Measurements from ENCODE around the gene SDE2.

DNA sequence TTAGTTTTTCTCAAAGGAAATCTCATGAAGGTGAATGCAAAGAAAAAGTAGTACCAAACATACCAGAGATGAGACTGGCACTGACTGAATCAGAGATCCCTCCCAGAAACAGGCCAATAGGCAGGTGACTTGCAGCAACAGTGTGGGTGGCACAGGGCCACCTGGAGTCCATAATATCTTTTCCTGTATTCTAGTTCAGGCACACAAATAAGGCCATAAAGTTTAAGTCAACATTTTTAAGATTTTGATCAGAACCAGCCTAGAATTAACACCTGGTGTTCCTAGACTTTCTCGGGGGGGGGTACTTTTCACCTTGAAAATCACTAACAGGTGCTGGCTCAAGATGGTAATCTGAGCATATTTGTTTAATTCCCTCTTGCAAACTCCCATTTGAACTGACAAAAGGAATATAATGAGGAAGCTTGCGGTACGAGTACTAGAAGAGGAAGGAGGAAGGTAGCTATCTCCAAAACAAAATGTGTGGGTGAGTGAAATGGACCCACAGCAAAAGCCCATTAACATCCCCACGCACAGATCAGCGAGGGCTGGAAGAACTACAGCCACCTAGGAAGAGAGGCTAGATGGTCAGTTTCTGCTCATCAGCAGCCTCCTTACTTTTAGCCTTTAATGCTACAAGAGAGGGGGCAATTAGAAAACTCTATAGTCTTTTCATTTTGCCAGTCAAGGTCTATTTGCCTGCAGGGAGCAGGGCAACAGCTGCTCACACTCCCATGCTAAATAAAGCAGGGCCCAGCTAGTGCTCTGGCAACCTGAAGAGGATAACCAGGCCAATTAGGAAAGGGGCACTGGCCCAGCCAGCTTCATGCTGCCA lies 18.9 kb downstream of the SDE2 start:
- TF ChIP-seq, protein P1, sequence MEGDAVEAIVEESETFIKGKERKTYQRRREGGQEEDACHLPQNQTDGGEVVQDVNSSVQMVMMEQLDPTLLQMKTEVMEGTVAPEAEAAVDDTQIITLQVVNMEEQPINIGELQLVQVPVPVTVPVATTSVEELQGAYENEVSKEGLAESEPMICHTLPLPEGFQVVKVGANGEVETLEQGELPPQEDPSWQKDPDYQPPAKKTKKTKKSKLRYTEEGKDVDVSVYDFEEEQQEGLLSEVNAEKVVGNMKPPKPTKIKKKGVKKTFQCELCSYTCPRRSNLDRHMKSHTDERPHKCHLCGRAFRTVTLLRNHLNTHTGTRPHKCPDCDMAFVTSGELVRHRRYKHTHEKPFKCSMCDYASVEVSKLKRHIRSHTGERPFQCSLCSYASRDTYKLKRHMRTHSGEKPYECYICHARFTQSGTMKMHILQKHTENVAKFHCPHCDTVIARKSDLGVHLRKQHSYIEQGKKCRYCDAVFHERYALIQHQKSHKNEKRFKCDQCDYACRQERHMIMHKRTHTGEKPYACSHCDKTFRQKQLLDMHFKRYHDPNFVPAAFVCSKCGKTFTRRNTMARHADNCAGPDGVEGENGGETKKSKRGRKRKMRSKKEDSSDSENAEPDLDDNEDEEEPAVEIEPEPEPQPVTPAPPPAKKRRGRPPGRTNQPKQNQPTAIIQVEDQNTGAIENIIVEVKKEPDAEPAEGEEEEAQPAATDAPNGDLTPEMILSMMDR (IDR thresholded peaks at IDR 0.05): no peak
- no peak for TF ChIP-seq POLR2AphosphoS5 (IDR thresholded peaks at IDR 0.05)
- no peak for TF ChIP-seq EP300 (IDR thresholded peaks at IDR 0.05)
- no peak for TF ChIP-seq POLR2A (IDR thresholded peaks at IDR 0.05)
